ENCODE results near the gene LRSAM1.

The LRSAM1 gene

DNA sequence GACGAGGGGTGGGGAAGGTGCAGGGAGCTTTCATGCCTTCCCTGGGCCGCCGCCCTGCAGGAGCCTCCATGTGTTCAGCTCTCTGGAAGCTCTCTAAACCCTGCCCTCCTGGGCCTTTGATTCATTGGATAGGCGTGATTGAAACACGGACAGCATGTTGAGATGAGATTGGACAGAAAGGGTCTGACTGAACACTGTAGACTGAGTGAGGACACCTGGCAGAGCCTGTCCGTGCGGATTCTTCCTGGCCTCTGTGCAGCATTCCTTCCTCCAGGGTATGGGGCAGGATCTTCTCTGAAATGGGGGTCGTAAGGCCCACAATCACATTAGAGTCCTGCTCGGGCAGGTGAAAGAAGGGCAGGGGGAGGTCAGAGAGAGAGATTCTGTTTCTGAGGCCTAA is 12.9 kb upstream of the LRSAM1 start:
- ATAC-seq, result no peak
- TF ChIP-seq GLIS3 (CRISPR knock-in tag; IDR thresholded peaks at IDR 0.05) (no peak), OSR1 (CRISPR knock-in tag; IDR thresholded peaks at IDR 0.05) (no peak), TOX (CRISPR knock-in tag; IDR thresholded peaks at IDR 0.05; ENCODE audit: borderline replicate concordance) (no peak), PPARA (CRISPR knock-in tag; IDR thresholded peaks at IDR 0.05; ENCODE audit: borderline replicate concordance) (no peak), ZFP3 (CRISPR knock-in tag; IDR thresholded peaks at IDR 0.05) (no peak), ZNF565 (CRISPR knock-in tag; conservative IDR thresholded peaks at IDR 0.05; ENCODE audit: low read depth) (no peak), ISL1 (CRISPR knock-in tag; IDR thresholded peaks at IDR 0.05) (no peak), ESRRG (CRISPR knock-in tag; IDR thresholded peaks at IDR 0.05) (no peak), ARNTL (CRISPR knock-in tag; IDR thresholded peaks at IDR 0.05; ENCODE audit: borderline replicate concordance, low read depth) (no peak), ZFP30 (CRISPR knock-in tag; IDR thresholded peaks at IDR 0.05) (no peak), RARB (CRISPR knock-in tag; IDR thresholded peaks at IDR 0.05) (no peak), BACH2 (CRISPR knock-in tag; IDR thresholded peaks at IDR 0.05; ENCODE audit: borderline replicate concordance) (no peak), ZC3H10 (CRISPR knock-in tag; IDR thresholded peaks at IDR 0.05) (no peak), ZNF70 (CRISPR knock-in tag; IDR thresholded peaks at IDR 0.05) (no peak)
- TF ChIP-seq, protein P1, sequence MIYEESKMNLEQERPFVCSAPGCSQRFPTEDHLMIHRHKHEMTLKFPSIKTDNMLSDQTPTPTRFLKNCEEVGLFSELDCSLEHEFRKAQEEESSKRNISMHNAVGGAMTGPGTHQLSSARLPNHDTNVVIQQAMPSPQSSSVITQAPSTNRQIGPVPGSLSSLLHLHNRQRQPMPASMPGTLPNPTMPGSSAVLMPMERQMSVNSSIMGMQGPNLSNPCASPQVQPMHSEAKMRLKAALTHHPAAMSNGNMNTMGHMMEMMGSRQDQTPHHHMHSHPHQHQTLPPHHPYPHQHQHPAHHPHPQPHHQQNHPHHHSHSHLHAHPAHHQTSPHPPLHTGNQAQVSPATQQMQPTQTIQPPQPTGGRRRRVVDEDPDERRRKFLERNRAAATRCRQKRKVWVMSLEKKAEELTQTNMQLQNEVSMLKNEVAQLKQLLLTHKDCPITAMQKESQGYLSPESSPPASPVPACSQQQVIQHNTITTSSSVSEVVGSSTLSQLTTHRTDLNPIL (CRISPR knock-in tag; IDR thresholded peaks at IDR 0.05; ENCODE audit: low read depth), result no peak
- TF ChIP-seq, protein P2, sequence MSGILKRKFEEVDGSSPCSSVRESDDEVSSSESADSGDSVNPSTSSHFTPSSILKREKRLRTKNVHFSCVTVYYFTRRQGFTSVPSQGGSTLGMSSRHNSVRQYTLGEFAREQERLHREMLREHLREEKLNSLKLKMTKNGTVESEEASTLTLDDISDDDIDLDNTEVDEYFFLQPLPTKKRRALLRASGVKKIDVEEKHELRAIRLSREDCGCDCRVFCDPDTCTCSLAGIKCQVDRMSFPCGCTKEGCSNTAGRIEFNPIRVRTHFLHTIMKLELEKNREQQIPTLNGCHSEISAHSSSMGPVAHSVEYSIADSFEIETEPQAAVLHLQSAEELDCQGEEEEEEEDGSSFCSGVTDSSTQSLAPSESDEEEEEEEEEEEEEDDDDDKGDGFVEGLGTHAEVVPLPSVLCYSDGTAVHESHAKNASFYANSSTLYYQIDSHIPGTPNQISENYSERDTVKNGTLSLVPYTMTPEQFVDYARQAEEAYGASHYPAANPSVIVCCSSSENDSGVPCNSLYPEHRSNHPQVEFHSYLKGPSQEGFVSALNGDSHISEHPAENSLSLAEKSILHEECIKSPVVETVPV (CRISPR knock-in tag; IDR thresholded peaks at IDR 0.05), result no peak
- TF ChIP-seq, protein P3, sequence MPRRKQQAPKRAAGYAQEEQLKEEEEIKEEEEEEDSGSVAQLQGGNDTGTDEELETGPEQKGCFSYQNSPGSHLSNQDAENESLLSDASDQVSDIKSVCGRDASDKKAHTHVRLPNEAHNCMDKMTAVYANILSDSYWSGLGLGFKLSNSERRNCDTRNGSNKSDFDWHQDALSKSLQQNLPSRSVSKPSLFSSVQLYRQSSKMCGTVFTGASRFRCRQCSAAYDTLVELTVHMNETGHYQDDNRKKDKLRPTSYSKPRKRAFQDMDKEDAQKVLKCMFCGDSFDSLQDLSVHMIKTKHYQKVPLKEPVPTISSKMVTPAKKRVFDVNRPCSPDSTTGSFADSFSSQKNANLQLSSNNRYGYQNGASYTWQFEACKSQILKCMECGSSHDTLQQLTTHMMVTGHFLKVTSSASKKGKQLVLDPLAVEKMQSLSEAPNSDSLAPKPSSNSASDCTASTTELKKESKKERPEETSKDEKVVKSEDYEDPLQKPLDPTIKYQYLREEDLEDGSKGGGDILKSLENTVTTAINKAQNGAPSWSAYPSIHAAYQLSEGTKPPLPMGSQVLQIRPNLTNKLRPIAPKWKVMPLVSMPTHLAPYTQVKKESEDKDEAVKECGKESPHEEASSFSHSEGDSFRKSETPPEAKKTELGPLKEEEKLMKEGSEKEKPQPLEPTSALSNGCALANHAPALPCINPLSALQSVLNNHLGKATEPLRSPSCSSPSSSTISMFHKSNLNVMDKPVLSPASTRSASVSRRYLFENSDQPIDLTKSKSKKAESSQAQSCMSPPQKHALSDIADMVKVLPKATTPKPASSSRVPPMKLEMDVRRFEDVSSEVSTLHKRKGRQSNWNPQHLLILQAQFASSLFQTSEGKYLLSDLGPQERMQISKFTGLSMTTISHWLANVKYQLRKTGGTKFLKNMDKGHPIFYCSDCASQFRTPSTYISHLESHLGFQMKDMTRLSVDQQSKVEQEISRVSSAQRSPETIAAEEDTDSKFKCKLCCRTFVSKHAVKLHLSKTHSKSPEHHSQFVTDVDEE (CRISPR knock-in tag; IDR thresholded peaks at IDR 0.05), result no peak

DNA sequence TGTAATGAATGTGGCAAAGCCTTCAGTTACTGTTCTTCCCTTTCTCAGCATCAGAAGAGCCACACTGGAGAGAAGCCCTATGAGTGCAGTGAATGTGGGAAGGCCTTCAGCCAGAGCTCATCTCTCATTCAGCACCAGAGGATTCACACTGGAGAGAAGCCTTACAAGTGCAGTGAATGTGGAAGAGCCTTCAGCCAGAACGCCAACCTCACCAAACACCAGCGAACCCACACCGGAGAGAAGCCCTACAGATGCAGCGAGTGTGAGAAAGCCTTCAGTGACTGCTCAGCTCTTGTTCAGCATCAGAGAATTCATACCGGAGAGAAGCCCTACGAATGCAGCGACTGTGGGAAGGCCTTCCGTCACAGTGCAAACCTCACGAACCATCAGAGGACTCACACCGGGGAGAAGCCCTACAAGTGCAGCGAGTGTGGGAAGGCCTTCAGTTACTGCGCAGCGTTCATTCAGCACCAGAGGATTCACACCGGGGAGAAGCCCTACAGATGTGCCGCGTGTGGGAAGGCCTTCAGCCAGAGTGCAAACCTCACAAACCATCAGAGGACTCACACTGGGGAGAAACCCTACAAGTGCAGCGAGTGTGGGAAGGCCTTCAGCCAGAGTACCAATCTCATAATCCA is 6.9 kb upstream of the LRSAM1 start:
- ATAC-seq, result peak; percentile 20
- TF ChIP-seq TOX (CRISPR knock-in tag; IDR thresholded peaks at IDR 0.05; ENCODE audit: borderline replicate concordance) (no peak), ZFP30 (CRISPR knock-in tag; IDR thresholded peaks at IDR 0.05) (no peak), ZNF8 (CRISPR knock-in tag; IDR thresholded peaks at IDR 0.05) (no peak), BACH2 (CRISPR knock-in tag; IDR thresholded peaks at IDR 0.05; ENCODE audit: borderline replicate concordance) (no peak), RARB (CRISPR knock-in tag; IDR thresholded peaks at IDR 0.05) (no peak), SNAI2 (CRISPR knock-in tag; IDR thresholded peaks at IDR 0.05) (no peak), ZNF565 (CRISPR knock-in tag; conservative IDR thresholded peaks at IDR 0.05; ENCODE audit: low read depth) (no peak), CSDC2 (CRISPR knock-in tag; IDR thresholded peaks at IDR 0.05) (no peak), ARNTL (CRISPR knock-in tag; IDR thresholded peaks at IDR 0.05; ENCODE audit: borderline replicate concordance, low read depth) (no peak), ZFP3 (CRISPR knock-in tag; IDR thresholded peaks at IDR 0.05) (no peak), OSR1 (CRISPR knock-in tag; IDR thresholded peaks at IDR 0.05) (no peak)
- TF ChIP-seq, protein P1 (CRISPR knock-in tag; IDR thresholded peaks at IDR 0.05; ENCODE audit: low read depth), result no peak
- TF ChIP-seq, protein P4, sequence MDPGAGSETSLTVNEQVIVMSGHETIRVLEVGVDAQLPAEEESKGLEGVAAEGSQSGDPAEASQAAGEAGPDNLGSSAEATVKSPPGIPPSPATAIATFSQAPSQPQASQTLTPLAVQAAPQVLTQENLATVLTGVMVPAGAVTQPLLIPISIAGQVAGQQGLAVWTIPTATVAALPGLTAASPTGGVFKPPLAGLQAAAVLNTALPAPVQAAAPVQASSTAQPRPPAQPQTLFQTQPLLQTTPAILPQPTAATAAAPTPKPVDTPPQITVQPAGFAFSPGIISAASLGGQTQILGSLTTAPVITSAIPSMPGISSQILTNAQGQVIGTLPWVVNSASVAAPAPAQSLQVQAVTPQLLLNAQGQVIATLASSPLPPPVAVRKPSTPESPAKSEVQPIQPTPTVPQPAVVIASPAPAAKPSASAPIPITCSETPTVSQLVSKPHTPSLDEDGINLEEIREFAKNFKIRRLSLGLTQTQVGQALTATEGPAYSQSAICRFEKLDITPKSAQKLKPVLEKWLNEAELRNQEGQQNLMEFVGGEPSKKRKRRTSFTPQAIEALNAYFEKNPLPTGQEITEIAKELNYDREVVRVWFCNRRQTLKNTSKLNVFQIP (CRISPR knock-in tag; IDR thresholded peaks at IDR 0.05; ENCODE audit: borderline replicate concordance, low read depth), result no peak

All from SK-N-SH treated with all-trans-retinoic acid at 6 μM for 48 hours (cell line).